Right lobe of liver (tissue), 4 donors: Measurements from ENCODE around the gene CCSER1.

Experiments
- POLR2A ChIP-seq: fragments of 450-650 bp; IDR thresholded peaks from one replicate; pipeline ENCODE4 v1.6.1; 2017; ENCODE audit warnings: antibody characterized with exemption, mild to moderate bottlenecking
- TF ChIP-seq, protein P1 (sequence below), 4 donors: fragments of 200-600 bp in 3 of 4; fragments of 450-650 bp in 1 of 4; IDR thresholded peaks; one replicate each; pipeline versions ENCODE4 v1.5.1 to v1.8.0; 2016 to 2022; ENCODE audit warnings: antibody characterized with exemption in 4 of 4, mild to moderate bottlenecking in 2 of 4
- donor health status: DM: no; HTN: no; CAD: no.
- donor health status: DM: no; HTN: no; CAD: no.
- donor health status: DM: no; HTN: yes; CAD: no.

GRCh38 chr4:91019513-91019912, 892.3 kb downstream of the CCSER1 start:
- no peak for TF ChIP-seq POLR2A
- TF ChIP-seq, protein P1, sequence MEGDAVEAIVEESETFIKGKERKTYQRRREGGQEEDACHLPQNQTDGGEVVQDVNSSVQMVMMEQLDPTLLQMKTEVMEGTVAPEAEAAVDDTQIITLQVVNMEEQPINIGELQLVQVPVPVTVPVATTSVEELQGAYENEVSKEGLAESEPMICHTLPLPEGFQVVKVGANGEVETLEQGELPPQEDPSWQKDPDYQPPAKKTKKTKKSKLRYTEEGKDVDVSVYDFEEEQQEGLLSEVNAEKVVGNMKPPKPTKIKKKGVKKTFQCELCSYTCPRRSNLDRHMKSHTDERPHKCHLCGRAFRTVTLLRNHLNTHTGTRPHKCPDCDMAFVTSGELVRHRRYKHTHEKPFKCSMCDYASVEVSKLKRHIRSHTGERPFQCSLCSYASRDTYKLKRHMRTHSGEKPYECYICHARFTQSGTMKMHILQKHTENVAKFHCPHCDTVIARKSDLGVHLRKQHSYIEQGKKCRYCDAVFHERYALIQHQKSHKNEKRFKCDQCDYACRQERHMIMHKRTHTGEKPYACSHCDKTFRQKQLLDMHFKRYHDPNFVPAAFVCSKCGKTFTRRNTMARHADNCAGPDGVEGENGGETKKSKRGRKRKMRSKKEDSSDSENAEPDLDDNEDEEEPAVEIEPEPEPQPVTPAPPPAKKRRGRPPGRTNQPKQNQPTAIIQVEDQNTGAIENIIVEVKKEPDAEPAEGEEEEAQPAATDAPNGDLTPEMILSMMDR (IDR thresholded peaks at IDR 0.05): no peak
